Measurements from ENCODE around the gene KIAA1958. TPM values are rescaled to one million over a fixed set of nuclear protein-coding genes. Genes with fewer than 3 reads are reported as not detected.

KIAA1958 gene
- total RNA-seq, 4 donors from 2014 or later, result 10.2 to 18.3 (median 10.6) TPM

DNA sequence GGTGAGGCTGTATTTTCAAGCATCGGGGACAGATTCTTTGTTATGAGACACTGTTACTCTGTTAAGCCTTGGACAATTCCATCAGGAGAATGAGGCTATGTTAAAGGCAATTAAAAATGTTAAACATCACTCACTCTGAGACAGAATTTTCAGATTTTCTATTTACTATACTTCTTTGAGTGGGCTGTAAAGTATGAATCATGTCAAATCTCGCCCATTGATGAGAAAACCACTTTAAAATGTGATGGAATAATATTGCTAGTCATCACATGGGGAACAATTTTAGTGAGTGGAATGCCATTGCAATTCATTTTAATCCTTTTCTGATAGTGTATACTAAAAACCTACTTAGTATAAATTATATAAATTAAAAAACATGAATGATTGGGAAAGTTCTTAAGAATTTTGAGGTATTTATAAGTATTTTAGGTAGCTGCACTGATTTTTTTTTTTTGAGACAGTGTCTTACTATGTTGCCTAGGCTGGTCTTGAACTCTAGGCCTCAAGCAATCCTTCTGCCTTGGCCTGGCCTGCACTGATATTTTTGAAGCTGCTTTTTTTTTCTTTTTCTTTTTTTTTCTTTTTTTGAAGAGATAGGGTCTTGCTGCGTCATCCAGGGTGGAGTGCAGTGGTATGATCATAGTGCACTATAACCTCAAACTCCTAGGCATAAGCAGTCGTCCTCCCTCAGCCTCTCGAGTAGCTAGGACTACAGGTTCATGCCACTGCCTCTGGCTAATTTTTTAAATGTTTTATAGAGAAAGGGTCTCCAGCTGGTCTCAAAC lies 73.2 kb downstream of the KIAA1958 start:
- TF ChIP-seq CTCF (IDR thresholded peaks at IDR 0.05), result no peak
- no peak for DNase-seq (ENCODE audit: low spot score in 2 of 2)
- Histone ChIP-seq H3K27me3 (no peaks in the 10 kb centered on the region), H3K9me3 (no peaks in the 10 kb centered on the region), H3K4me3 (no peak overlapping the region), H3K36me3 (no peaks in the 10 kb centered on the region), H3K4me1 (no peaks in the 10 kb centered on the region), H3K27ac (no peak overlapping the region)
- 70% methylated on average over 5 of the region's 5 CpGs for WGBS

- no peak overlapping the region for H3K27ac ChIP-seq
- TF ChIP-seq POLR2A (IDR thresholded peaks at IDR 0.05), result no peak
- TF ChIP-seq CTCF (IDR thresholded peaks at IDR 0.05), result no peak
- no peak for TF ChIP-seq POLR2AphosphoS5 (IDR thresholded peaks at IDR 0.05)
- no peak for TF ChIP-seq EP300 (IDR thresholded peaks at IDR 0.05)
- WGBS, result 82% methylated on average over 4 of the region's 4 CpGs
- H3K27me3 ChIP-seq, result no peaks in the 10 kb centered on the region
- H3K4me3 ChIP-seq, result no peak overlapping the region
- H3K4me1 ChIP-seq, result no peaks in the 10 kb centered on the region
- DNase-seq (ENCODE audit: low spot score in 2 of 2), result no peak
- no peaks in the 10 kb centered on the region for H3K9me3 ChIP-seq
- H3K36me3 ChIP-seq, result no peaks in the 10 kb centered on the region
Measured at GRCh38 chr9:112562235-112562958, 75.8 kb downstream of the KIAA1958 start.

DNA sequence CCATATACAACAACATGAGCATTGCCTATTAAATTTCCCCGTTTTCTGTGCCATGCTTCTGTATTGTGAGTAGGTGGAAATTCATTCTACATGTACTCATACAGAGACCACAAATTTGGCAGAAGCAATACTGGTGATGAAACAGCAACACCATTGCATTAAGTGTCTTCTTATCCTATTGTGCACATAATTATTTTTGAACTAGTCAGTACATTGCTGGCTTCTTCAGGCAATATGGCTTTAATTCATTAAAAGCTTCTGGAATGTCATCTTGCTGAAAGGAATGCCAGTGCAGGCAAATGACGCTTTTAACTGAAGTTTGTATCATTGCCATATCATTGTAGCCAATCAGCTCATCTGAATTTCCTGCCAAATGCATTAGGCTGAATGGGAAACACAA lies 82.6 kb downstream of the KIAA1958 start:
- no peak overlapping the region for H3K27ac ChIP-seq
- TF ChIP-seq EP300 (IDR thresholded peaks at IDR 0.05), result no peak
- no peak for TF ChIP-seq POLR2A (IDR thresholded peaks at IDR 0.05)
- TF ChIP-seq CTCF (IDR thresholded peaks at IDR 0.05), result no peak
- no peak for TF ChIP-seq POLR2AphosphoS5 (IDR thresholded peaks at IDR 0.05)
- WGBS, result 20% methylated on average over 2 of the region's 2 CpGs
- H3K27me3 ChIP-seq, result no peaks in the 10 kb centered on the region
- H3K4me1 ChIP-seq, result no peaks in the 10 kb centered on the region
- no peak for DNase-seq (ENCODE audit: low spot score in 2 of 2)
- H3K9me3 ChIP-seq, result no peaks in the 10 kb centered on the region
- H3K36me3 ChIP-seq, result no peaks in the 10 kb centered on the region
- no peak overlapping the region for H3K4me3 ChIP-seq

- TF ChIP-seq POLR2A (IDR thresholded peaks at IDR 0.05) (no peak), POLR2AphosphoS5 (IDR thresholded peaks at IDR 0.05) (no peak), CTCF (IDR thresholded peaks at IDR 0.05) (no peak), EP300 (IDR thresholded peaks at IDR 0.05) (no peak)
- 85% methylated on average over 5 of the region's 6 CpGs for WGBS
Measured at GRCh38 chr9:112570671-112571167, 84.1 kb downstream of the KIAA1958 start.

GRCh38 chr9:112571624-112572355 lies 85.2 kb downstream of the KIAA1958 start:
- no peak overlapping the region for H3K27ac ChIP-seq
- WGBS, result 92% methylated on average over 9 of the region's 9 CpGs
- no peak for DNase-seq (ENCODE audit: low spot score in 2 of 2)
- no peak for TF ChIP-seq CTCF (IDR thresholded peaks at IDR 0.05)
- no peak for TF ChIP-seq POLR2AphosphoS5 (IDR thresholded peaks at IDR 0.05)
- no peak for TF ChIP-seq EP300 (IDR thresholded peaks at IDR 0.05)
- H3K4me3 ChIP-seq, result no peak overlapping the region
- H3K27me3 ChIP-seq, result no peaks in the 10 kb centered on the region
- H3K4me1 ChIP-seq, result no peaks in the 10 kb centered on the region
- no peaks in the 10 kb centered on the region for H3K9me3 ChIP-seq
- no peaks in the 10 kb centered on the region for H3K36me3 ChIP-seq

More at GRCh38 chr9:112570671-112571167, 84.1 kb downstream of the KIAA1958 start:
- no peak overlapping the region for H3K4me3 ChIP-seq
- DNase-seq (ENCODE audit: low spot score in 2 of 2), result no peak
- H3K9me3 ChIP-seq, result no peaks in the 10 kb centered on the region
- H3K27me3 ChIP-seq, result no peaks in the 10 kb centered on the region
- H3K4me1 ChIP-seq, result no peaks in the 10 kb centered on the region
- no peaks in the 10 kb centered on the region for H3K36me3 ChIP-seq
- H3K27ac ChIP-seq, result no peak overlapping the region

Measured in suprapubic skin (tissue), 4 donors.